ENCODE data around the gene HRH3.

HRH3 gene

GRCh38 chr20:62236766-62237513 lies 16.9 kb upstream of the HRH3 start:
- TF ChIP-seq, protein P1, sequence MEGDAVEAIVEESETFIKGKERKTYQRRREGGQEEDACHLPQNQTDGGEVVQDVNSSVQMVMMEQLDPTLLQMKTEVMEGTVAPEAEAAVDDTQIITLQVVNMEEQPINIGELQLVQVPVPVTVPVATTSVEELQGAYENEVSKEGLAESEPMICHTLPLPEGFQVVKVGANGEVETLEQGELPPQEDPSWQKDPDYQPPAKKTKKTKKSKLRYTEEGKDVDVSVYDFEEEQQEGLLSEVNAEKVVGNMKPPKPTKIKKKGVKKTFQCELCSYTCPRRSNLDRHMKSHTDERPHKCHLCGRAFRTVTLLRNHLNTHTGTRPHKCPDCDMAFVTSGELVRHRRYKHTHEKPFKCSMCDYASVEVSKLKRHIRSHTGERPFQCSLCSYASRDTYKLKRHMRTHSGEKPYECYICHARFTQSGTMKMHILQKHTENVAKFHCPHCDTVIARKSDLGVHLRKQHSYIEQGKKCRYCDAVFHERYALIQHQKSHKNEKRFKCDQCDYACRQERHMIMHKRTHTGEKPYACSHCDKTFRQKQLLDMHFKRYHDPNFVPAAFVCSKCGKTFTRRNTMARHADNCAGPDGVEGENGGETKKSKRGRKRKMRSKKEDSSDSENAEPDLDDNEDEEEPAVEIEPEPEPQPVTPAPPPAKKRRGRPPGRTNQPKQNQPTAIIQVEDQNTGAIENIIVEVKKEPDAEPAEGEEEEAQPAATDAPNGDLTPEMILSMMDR (IDR thresholded peaks at IDR 0.05; ENCODE audit: borderline replicate concordance, extremely low read depth, low read length, poor library complexity, severe bottlenecking), result no peak
- TF ChIP-seq EZH2 (IDR thresholded peaks at IDR 0.05; ENCODE audit: borderline replicate concordance, low read depth, low read length, severe bottlenecking), result no peak
- H3K79me2 ChIP-seq (ENCODE audit: insufficient read depth, low read length), result peaks cover 32% of the 10 kb centered on the region
- no peak overlapping the region; a peak in 1 of 4 replicates for H3K4me3 ChIP-seq (ENCODE audit: low read depth in 1 of 2, low read length in 2 of 2)
- H3K27me3 ChIP-seq (ENCODE audit: insufficient read depth, low read length, poor library complexity), result no peaks in the 10 kb centered on the region
- peaks cover 24% of the 10 kb centered on the region for H4K20me1 ChIP-seq (ENCODE audit: insufficient read depth, low read length)
- 0 out of 2 replicates have a peak, but pooled peaks cover 12% of the 10 kb centered on the region for H3K36me3 ChIP-seq (ENCODE audit: insufficient read depth, low read length)
- peaks cover 31% of the 10 kb centered on the region for H3K4me1 ChIP-seq (ENCODE audit: insufficient read depth, low read length)
- no peaks in the 10 kb centered on the region for H3K9me3 ChIP-seq (ENCODE audit: insufficient read depth, low read length, severe bottlenecking)
- H3K27ac ChIP-seq (ENCODE audit: low read length), result no peak overlapping the region
- peak overlapping the region; percentile 90; the same call in 1 of the 2 replicates for H3K4me2 ChIP-seq (ENCODE audit: insufficient read depth, low read length)
- 0 out of 2 replicates have a peak overlapping the region, but pooled peaks have one; percentile 82 for H2AFZ ChIP-seq (ENCODE audit: low read depth, low read length)
- no peak for DNase-seq
- ATAC-seq (ENCODE audit: insufficient read depth, low read depth), result no peak
- H3K9ac ChIP-seq (ENCODE audit: low read depth, low read length), result no peak overlapping the region

- no peaks in the 10 kb centered on the region for H3K27me3 ChIP-seq (ENCODE audit: insufficient read depth, low read length, poor library complexity)
- no peaks in the 10 kb centered on the region for H3K9me3 ChIP-seq (ENCODE audit: insufficient read depth, low read length, severe bottlenecking)
- no peak for ATAC-seq (ENCODE audit: insufficient read depth, low read depth)
- TF ChIP-seq, protein P1 (IDR thresholded peaks at IDR 0.05; ENCODE audit: borderline replicate concordance, extremely low read depth, low read length, poor library complexity, severe bottlenecking), result no peak
- TF ChIP-seq EZH2 (IDR thresholded peaks at IDR 0.05; ENCODE audit: borderline replicate concordance, low read depth, low read length, severe bottlenecking), result no peak
- H3K4me2 ChIP-seq (ENCODE audit: insufficient read depth, low read length), result no peak overlapping the region
- H2AFZ ChIP-seq (ENCODE audit: low read depth, low read length), result no peak overlapping the region
- peaks cover 24% of the 10 kb centered on the region for H4K20me1 ChIP-seq (ENCODE audit: insufficient read depth, low read length)
- H3K4me1 ChIP-seq (ENCODE audit: insufficient read depth, low read length), result peaks cover 31% of the 10 kb centered on the region
- H3K27ac ChIP-seq (ENCODE audit: low read length), result no peak overlapping the region
- H3K79me2 ChIP-seq (ENCODE audit: insufficient read depth, low read length), result peaks cover 25% of the 10 kb centered on the region
- DNase-seq, result no peak
- 0 out of 2 replicates have a peak, but pooled peaks cover 7% of the 10 kb centered on the region for H3K36me3 ChIP-seq (ENCODE audit: insufficient read depth, low read length)
- H3K4me3 ChIP-seq (ENCODE audit: low read depth in 1 of 2, low read length in 2 of 2), result no peak overlapping the region
- no peak overlapping the region for H3K9ac ChIP-seq (ENCODE audit: low read depth, low read length)
Observed at GRCh38 chr20:62236200-62236599, 16.1 kb upstream of the HRH3 start.

- no peak overlapping the region for H3K4me3 ChIP-seq (ENCODE audit: low read depth in 1 of 2, low read length in 2 of 2)
- H4K20me1 ChIP-seq (ENCODE audit: insufficient read depth, low read length), result peaks cover 25% of the 10 kb centered on the region
- H3K27me3 ChIP-seq (ENCODE audit: insufficient read depth, low read length, poor library complexity), result no peaks in the 10 kb centered on the region
- H3K79me2 ChIP-seq (ENCODE audit: insufficient read depth, low read length), result peaks cover 21% of the 10 kb centered on the region
- H2AFZ ChIP-seq (ENCODE audit: low read depth, low read length), result no peak overlapping the region
- no peak overlapping the region for H3K9ac ChIP-seq (ENCODE audit: low read depth, low read length)
- no peak for DNase-seq
- H3K27ac ChIP-seq (ENCODE audit: low read length), result no peak overlapping the region
- no peaks in the 10 kb centered on the region for H3K9me3 ChIP-seq (ENCODE audit: insufficient read depth, low read length, severe bottlenecking)
- ATAC-seq (ENCODE audit: insufficient read depth, low read depth), result no peak
- peaks cover 30% of the 10 kb centered on the region for H3K4me1 ChIP-seq (ENCODE audit: insufficient read depth, low read length)
- H3K36me3 ChIP-seq (ENCODE audit: insufficient read depth, low read length), result 0 out of 2 replicates have a peak, but pooled peaks cover 6% of the 10 kb centered on the region
- TF ChIP-seq EZH2 (IDR thresholded peaks at IDR 0.05; ENCODE audit: borderline replicate concordance, low read depth, low read length, severe bottlenecking), result no peak
- TF ChIP-seq, protein P1 (IDR thresholded peaks at IDR 0.05; ENCODE audit: borderline replicate concordance, extremely low read depth, low read length, poor library complexity, severe bottlenecking), result no peak
- no peak overlapping the region for H3K4me2 ChIP-seq (ENCODE audit: insufficient read depth, low read length)
Observed at GRCh38 chr20:62235777-62236157, 15.7 kb upstream of the HRH3 start.
